ENCODE measurements around the gene RHOB. TPM values are rescaled to one million over a fixed set of nuclear protein-coding genes. Genes with fewer than 3 reads are reported as not detected.

Gene RHOB
- total RNA-seq, 2 experiments from 2014 or later: 25.9 to 26.6 TPM

GRCh38 chr2:20429528-20429927 is 17.3 kb upstream of the RHOB start:
- Mint-ChIP-seq H3K9me3 (no peaks in the 10 kb centered on the region), H3K4me3 (no peak overlapping the region), H3K27ac (no peak overlapping the region), H3K4me1 (ENCODE audit: low read depth) (peaks cover 13% of the 10 kb centered on the region), H3K36me3 (ENCODE audit: low read depth) (no peaks in the 10 kb centered on the region), H3K27me3 (no peaks in the 10 kb centered on the region)
- H3K9me3 ChIP-seq (ENCODE audit: control insufficient read depth in 1 of 2, insufficient read depth in 1 of 2, low read length in 2 of 2): no peaks in the 10 kb centered on the region
- CTCF ChIA-PET: no interaction called here
- H3K4me1 ChIP-seq (ENCODE audit: insufficient read depth, low read length): peaks cover 13% of the 10 kb centered on the region
- no peak for ATAC-seq (ENCODE audit: poor library complexity)
- DNase-seq: peak in 2 of 14 experiments; percentile 35 to 37
- H3K36me3 ChIP-seq (ENCODE audit: insufficient read depth, low read length): no peaks in the 10 kb centered on the region
- no peak overlapping the region for H3K4me3 ChIP-seq (ENCODE audit: low read length)
- H3K27me3 ChIP-seq (ENCODE audit: control insufficient read depth in 1 of 2, insufficient read depth in 2 of 2, low read length in 2 of 2): no peaks in the 10 kb centered on the region
- TF ChIP-seq, protein P1, sequence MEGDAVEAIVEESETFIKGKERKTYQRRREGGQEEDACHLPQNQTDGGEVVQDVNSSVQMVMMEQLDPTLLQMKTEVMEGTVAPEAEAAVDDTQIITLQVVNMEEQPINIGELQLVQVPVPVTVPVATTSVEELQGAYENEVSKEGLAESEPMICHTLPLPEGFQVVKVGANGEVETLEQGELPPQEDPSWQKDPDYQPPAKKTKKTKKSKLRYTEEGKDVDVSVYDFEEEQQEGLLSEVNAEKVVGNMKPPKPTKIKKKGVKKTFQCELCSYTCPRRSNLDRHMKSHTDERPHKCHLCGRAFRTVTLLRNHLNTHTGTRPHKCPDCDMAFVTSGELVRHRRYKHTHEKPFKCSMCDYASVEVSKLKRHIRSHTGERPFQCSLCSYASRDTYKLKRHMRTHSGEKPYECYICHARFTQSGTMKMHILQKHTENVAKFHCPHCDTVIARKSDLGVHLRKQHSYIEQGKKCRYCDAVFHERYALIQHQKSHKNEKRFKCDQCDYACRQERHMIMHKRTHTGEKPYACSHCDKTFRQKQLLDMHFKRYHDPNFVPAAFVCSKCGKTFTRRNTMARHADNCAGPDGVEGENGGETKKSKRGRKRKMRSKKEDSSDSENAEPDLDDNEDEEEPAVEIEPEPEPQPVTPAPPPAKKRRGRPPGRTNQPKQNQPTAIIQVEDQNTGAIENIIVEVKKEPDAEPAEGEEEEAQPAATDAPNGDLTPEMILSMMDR (IDR thresholded peaks at IDR 0.05): no peak
- H3K27ac ChIP-seq (ENCODE audit: low read depth in 1 of 2, low read length in 2 of 2): no peak overlapping the region
- intact Hi-C loops (cut with DNase I, micrococcal nuclease): no loop called here
- POLR2A ChIA-PET: no interaction called here

DNA sequence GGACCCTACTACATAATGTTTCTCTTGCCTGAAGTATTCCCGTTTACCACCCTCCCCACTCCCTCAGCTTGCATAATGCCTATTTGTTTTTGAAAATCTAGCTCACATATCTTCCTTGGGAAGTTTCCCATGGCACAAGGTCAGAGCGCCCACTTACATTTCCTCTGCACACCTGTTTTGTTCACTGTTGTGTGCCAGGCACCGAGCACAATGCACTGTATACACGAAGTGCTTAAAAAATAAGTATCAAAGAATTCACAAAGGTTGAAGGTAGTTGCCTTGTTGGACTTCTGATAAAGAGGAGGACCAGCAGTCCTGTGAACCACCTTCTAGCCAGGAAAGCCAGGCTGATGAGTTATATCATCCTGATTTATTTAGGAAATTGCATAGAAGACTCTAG is 16.8 kb upstream of the RHOB start:
- Histone ChIP-seq H3K4me1 (ENCODE audit: insufficient read depth, low read length) (peaks cover 8% of the 10 kb centered on the region), H3K9me3 (ENCODE audit: control insufficient read depth in 1 of 2, insufficient read depth in 1 of 2, low read length in 2 of 2) (no peaks in the 10 kb centered on the region), H3K27ac (ENCODE audit: low read depth in 1 of 2, low read length in 2 of 2) (no peak overlapping the region), H3K27me3 (ENCODE audit: control insufficient read depth in 1 of 2, insufficient read depth in 2 of 2, low read length in 2 of 2) (no peaks in the 10 kb centered on the region), H3K36me3 (ENCODE audit: insufficient read depth, low read length) (no peaks in the 10 kb centered on the region), H3K4me3 (ENCODE audit: low read length) (no peak overlapping the region)
- CTCF ChIA-PET: no interaction called here
- intact Hi-C loops (cut with DNase I, micrococcal nuclease): no loop called here
- POLR2A ChIA-PET: no interaction called here
- Mint-ChIP-seq H3K36me3 (ENCODE audit: low read depth) (no peaks in the 10 kb centered on the region), H3K27ac (no peak overlapping the region), H3K9me3 (no peaks in the 10 kb centered on the region), H3K4me1 (ENCODE audit: low read depth) (peaks cover 8% of the 10 kb centered on the region), H3K27me3 (peaks cover 2% of the 10 kb centered on the region), H3K4me3 (no peak overlapping the region)
- TF ChIP-seq, protein P1 (IDR thresholded peaks at IDR 0.05): no peak
- no peak for DNase-seq
- no peak for ATAC-seq (ENCODE audit: poor library complexity)

GRCh38 chr2:20430461-20431300 is 16.2 kb upstream of the RHOB start:
- DNase-seq: peak in 2 of 14 experiments; percentile 25 to 37
- no peak for ATAC-seq (ENCODE audit: poor library complexity)
- no peak overlapping the region for H3K27ac Mint-ChIP-seq
- CTCF ChIA-PET: no interaction called here
- no peak overlapping the region for H3K4me3 Mint-ChIP-seq
- peaks cover 2% of the 10 kb centered on the region for H3K4me1 ChIP-seq (ENCODE audit: insufficient read depth, low read length)
- POLR2A ChIA-PET: no interaction called here
- H3K4me1 Mint-ChIP-seq (ENCODE audit: low read depth): peaks cover 2% of the 10 kb centered on the region
- no peaks in the 10 kb centered on the region for H3K9me3 Mint-ChIP-seq
- H3K27ac ChIP-seq (ENCODE audit: low read depth in 1 of 2, low read length in 2 of 2): no peak overlapping the region
- no peak overlapping the region for H3K4me3 ChIP-seq (ENCODE audit: low read length)
- H3K27me3 Mint-ChIP-seq: peaks cover 3% of the 10 kb centered on the region
- TF ChIP-seq, protein P1 (IDR thresholded peaks at IDR 0.05): no peak
- H3K27me3 ChIP-seq (ENCODE audit: control insufficient read depth in 1 of 2, insufficient read depth in 2 of 2, low read length in 2 of 2): no peaks in the 10 kb centered on the region
- intact Hi-C loops (cut with DNase I, micrococcal nuclease): no loop called here
- H3K36me3 ChIP-seq (ENCODE audit: insufficient read depth, low read length): no peaks in the 10 kb centered on the region
- H3K9me3 ChIP-seq (ENCODE audit: control insufficient read depth in 1 of 2, insufficient read depth in 1 of 2, low read length in 2 of 2): no peaks in the 10 kb centered on the region
- H3K36me3 Mint-ChIP-seq (ENCODE audit: low read depth): no peaks in the 10 kb centered on the region
